GM12874 (cell line): Measurements from ENCODE around the gene AKR1D1.

Experiments
- CTCF ChIP-seq: IDR thresholded peaks from 2 replicates; pipeline ENCODE4 v1.5.1; 2011; ENCODE audit warnings: low read depth, mild to moderate bottlenecking, control low read depth, low read length, moderate library complexity; ENCODE audit not compliant: insufficient read depth

AKR1D1 gene

GRCh38 chr7:138076196-138076595, at the start of gene AKR1D1:
AKR1D1 (plus strand) TSS chr7:138076459; CDS start chr7:138076519, 60 bp downstream.
- TF ChIP-seq CTCF: no peak

- no peak for TF ChIP-seq CTCF
Measured at GRCh38 chr7:138027100-138027499, 49.2 kb upstream of the AKR1D1 start.

- no peak for TF ChIP-seq CTCF
Measured at GRCh38 chr7:138029126-138029525, 47.1 kb upstream of the AKR1D1 start.

GRCh38 chr7:138029941-138030340, 46.3 kb upstream of the AKR1D1 start:
- TF ChIP-seq CTCF: no peak

GRCh38 chr7:138030679-138031351, 45.4 kb upstream of the AKR1D1 start:
- TF ChIP-seq CTCF: no peak

GRCh38 chr7:138032186-138032585, 44.1 kb upstream of the AKR1D1 start:
- TF ChIP-seq CTCF: no peak

- TF ChIP-seq CTCF: no peak
Measured at GRCh38 chr7:138032770-138033169, 43.5 kb upstream of the AKR1D1 start.
